ENCODE results near the gene SORCS2. TPM values are rescaled to one million over a fixed set of nuclear protein-coding genes. Genes with fewer than 3 reads are reported as not detected.

Gene SORCS2
- total and polyA plus RNA-seq, 2 of the 8 experiments (the other 6 are each of a cell fraction or from before 2014, with no cell fraction given), result 0.36 to 1.8 TPM

DNA sequence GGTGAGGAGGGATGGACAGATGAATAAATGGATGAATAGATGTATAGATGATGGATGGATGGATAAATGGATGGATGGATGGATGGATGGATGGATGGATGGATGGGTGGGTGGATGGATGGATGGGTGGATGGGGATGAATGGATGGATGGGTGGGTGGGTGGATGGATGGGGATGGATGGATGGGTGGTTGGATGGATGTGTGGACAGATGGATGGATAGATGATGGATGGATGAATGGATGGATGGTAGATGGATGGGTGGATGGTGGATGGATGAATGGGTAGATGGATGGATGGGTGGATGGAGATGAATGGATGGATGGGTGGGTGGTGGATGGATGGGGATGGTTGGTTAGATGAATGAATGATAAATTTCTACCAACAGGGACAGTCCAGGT is 449.4 kb downstream of the SORCS2 start (continued):
- TF ChIP-seq, protein P1, sequence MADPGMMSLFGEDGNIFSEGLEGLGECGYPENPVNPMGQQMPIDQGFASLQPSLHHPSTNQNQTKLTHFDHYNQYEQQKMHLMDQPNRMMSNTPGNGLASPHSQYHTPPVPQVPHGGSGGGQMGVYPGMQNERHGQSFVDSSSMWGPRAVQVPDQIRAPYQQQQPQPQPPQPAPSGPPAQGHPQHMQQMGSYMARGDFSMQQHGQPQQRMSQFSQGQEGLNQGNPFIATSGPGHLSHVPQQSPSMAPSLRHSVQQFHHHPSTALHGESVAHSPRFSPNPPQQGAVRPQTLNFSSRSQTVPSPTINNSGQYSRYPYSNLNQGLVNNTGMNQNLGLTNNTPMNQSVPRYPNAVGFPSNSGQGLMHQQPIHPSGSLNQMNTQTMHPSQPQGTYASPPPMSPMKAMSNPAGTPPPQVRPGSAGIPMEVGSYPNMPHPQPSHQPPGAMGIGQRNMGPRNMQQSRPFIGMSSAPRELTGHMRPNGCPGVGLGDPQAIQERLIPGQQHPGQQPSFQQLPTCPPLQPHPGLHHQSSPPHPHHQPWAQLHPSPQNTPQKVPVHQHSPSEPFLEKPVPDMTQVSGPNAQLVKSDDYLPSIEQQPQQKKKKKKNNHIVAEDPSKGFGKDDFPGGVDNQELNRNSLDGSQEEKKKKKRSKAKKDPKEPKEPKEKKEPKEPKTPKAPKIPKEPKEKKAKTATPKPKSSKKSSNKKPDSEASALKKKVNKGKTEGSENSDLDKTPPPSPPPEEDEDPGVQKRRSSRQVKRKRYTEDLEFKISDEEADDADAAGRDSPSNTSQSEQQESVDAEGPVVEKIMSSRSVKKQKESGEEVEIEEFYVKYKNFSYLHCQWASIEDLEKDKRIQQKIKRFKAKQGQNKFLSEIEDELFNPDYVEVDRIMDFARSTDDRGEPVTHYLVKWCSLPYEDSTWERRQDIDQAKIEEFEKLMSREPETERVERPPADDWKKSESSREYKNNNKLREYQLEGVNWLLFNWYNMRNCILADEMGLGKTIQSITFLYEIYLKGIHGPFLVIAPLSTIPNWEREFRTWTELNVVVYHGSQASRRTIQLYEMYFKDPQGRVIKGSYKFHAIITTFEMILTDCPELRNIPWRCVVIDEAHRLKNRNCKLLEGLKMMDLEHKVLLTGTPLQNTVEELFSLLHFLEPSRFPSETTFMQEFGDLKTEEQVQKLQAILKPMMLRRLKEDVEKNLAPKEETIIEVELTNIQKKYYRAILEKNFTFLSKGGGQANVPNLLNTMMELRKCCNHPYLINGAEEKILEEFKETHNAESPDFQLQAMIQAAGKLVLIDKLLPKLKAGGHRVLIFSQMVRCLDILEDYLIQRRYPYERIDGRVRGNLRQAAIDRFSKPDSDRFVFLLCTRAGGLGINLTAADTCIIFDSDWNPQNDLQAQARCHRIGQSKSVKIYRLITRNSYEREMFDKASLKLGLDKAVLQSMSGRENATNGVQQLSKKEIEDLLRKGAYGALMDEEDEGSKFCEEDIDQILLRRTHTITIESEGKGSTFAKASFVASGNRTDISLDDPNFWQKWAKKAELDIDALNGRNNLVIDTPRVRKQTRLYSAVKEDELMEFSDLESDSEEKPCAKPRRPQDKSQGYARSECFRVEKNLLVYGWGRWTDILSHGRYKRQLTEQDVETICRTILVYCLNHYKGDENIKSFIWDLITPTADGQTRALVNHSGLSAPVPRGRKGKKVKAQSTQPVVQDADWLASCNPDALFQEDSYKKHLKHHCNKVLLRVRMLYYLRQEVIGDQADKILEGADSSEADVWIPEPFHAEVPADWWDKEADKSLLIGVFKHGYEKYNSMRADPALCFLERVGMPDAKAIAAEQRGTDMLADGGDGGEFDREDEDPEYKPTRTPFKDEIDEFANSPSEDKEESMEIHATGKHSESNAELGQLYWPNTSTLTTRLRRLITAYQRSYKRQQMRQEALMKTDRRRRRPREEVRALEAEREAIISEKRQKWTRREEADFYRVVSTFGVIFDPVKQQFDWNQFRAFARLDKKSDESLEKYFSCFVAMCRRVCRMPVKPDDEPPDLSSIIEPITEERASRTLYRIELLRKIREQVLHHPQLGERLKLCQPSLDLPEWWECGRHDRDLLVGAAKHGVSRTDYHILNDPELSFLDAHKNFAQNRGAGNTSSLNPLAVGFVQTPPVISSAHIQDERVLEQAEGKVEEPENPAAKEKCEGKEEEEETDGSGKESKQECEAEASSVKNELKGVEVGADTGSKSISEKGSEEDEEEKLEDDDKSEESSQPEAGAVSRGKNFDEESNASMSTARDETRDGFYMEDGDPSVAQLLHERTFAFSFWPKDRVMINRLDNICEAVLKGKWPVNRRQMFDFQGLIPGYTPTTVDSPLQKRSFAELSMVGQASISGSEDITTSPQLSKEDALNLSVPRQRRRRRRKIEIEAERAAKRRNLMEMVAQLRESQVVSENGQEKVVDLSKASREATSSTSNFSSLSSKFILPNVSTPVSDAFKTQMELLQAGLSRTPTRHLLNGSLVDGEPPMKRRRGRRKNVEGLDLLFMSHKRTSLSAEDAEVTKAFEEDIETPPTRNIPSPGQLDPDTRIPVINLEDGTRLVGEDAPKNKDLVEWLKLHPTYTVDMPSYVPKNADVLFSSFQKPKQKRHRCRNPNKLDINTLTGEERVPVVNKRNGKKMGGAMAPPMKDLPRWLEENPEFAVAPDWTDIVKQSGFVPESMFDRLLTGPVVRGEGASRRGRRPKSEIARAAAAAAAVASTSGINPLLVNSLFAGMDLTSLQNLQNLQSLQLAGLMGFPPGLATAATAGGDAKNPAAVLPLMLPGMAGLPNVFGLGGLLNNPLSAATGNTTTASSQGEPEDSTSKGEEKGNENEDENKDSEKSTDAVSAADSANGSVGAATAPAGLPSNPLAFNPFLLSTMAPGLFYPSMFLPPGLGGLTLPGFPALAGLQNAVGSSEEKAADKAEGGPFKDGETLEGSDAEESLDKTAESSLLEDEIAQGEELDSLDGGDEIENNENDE (IDR thresholded peaks at IDR 0.05; ENCODE audit: insufficient replicate concordance, low read length), result no peak
- TF ChIP-seq TAF1 (IDR thresholded peaks at IDR 0.05; ENCODE audit: low read depth, low read length) (no peak), RNF2 (IDR thresholded peaks at IDR 0.05; ENCODE audit: borderline replicate concordance, low read depth, low read length, missing control alignments, poor library complexity, severe bottlenecking) (no peak), SAP30 (IDR thresholded peaks at IDR 0.05; ENCODE audit: insufficient read depth, insufficient replicate concordance, low read length) (no peak), GTF2F1 (IDR thresholded peaks at IDR 0.05; ENCODE audit: borderline replicate concordance, low read depth, low read length) (no peak), BRCA1 (IDR thresholded peaks at IDR 0.05; ENCODE audit: low read depth, low read length) (no peak), EZH2 (IDR thresholded peaks at IDR 0.05; ENCODE audit: low read depth, low read length, severe bottlenecking) (no peak), SIX5 (IDR thresholded peaks at IDR 0.05; ENCODE audit: low read depth, low read length) (no peak), CHD2 (IDR thresholded peaks at IDR 0.05; ENCODE audit: low read length) (no peak), CBX8 (IDR thresholded peaks at IDR 0.05; ENCODE audit: borderline replicate concordance, low read depth, low read length) (no peak), JUND (IDR thresholded peaks at IDR 0.05; ENCODE audit: low read length) (no peak)
